Measurements from ENCODE around the gene NFYA. TPM values are rescaled to one million over a fixed set of nuclear protein-coding genes. Genes with fewer than 3 reads are reported as not detected.
A peak's percentile ranks its signal among the peaks of the same experiment; 100 is the strongest.

Gene NFYA
- total and polyA plus RNA-seq, 9 of the 15 experiments (the other 6 are each of a cell fraction or from before 2014, with no cell fraction given): 7.3 to 37.1 (median 21.8) TPM

DNA sequence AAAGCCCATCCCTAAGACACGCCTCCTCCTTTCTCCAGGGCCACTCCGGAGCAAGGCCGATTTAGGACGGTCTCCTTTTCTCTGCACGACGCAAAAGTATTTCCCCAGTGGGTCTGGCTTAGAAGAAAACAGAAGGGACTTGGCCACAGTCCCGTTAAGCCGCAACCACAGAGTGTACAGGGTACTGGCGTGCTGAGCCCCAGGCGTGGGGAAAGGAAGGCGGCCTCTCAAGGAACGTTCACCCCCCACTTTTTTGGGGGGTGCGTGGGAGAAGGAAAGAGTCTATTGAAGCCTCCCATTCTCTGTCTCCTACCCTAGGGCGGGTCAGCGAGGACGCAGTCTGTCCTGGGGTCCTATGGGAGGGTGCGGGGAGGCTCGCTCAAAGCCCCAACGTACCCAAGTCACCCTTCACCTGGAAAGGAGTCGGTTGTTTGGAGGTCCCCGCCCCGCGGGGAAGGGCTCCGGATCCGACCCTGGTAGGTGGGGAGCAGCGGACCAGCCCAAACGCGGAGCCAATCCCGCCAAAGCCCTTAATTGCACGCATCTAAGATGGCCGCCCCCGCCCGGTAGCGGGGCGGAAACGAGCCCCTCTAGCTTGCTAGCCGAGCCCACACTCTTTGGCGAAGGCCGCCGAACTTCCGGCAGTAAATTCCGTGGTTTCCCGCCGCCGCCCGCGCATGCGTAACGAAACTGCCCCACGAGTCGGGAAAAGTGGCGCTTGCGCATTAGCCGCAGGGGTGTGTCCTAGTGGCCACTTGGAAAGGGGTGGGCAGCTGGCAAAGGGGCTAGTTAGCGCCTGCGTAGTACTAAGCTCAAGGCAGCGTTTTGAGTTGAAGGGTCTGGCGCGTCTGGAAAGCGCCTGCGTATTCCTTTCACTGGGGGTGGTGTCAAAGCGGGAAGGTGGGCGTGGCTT is 595 bp upstream of the NFYA start, which contains the start of gene OARD1 (continued):
- TF ChIP-seq, protein P1, sequence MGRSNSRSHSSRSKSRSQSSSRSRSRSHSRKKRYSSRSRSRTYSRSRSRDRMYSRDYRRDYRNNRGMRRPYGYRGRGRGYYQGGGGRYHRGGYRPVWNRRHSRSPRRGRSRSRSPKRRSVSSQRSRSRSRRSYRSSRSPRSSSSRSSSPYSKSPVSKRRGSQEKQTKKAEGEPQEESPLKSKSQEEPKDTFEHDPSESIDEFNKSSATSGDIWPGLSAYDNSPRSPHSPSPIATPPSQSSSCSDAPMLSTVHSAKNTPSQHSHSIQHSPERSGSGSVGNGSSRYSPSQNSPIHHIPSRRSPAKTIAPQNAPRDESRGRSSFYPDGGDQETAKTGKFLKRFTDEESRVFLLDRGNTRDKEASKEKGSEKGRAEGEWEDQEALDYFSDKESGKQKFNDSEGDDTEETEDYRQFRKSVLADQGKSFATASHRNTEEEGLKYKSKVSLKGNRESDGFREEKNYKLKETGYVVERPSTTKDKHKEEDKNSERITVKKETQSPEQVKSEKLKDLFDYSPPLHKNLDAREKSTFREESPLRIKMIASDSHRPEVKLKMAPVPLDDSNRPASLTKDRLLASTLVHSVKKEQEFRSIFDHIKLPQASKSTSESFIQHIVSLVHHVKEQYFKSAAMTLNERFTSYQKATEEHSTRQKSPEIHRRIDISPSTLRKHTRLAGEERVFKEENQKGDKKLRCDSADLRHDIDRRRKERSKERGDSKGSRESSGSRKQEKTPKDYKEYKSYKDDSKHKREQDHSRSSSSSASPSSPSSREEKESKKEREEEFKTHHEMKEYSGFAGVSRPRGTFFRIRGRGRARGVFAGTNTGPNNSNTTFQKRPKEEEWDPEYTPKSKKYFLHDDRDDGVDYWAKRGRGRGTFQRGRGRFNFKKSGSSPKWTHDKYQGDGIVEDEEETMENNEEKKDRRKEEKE (IDR thresholded peaks at IDR 0.05; ENCODE audit: borderline replicate concordance in 1 of 2, control insufficient read depth in 1 of 2, low read depth in 2 of 2, low read length in 1 of 2): no peak
- TF ChIP-seq GTF2F1 (IDR thresholded peaks at IDR 0.05; ENCODE audit: low read depth, low read length) (peak; percentile 16; the same call in 1 of the 2 replicates), MTA2 (IDR thresholded peaks at IDR 0.05; ENCODE audit: low read depth) (no peak; the same call in 1 of the 2 replicates), ELF1 (tag; IDR thresholded peaks at IDR 0.05) (peak; percentile 99), NFXL1 (CRISPR knock-in tag; IDR thresholded peaks at IDR 0.05) (no peak), HMG20B (CRISPR knock-in tag; IDR thresholded peaks at IDR 0.05) (no peak), ETV1 (tag; conservative IDR thresholded peaks at IDR 0.05; ENCODE audit: low read depth) (peak; percentile 92), MBD2 (IDR thresholded peaks at IDR 0.05; ENCODE audit: borderline replicate concordance, low read depth) (peak; percentile 84), RBM22 (IDR thresholded peaks at IDR 0.05; ENCODE audit: low read depth, low read length, poor library complexity, severe bottlenecking) (no peak), SIRT6 (IDR thresholded peaks at IDR 0.05; ENCODE audit: low read depth, low read length) (no peak), MTA1 (IDR thresholded peaks at IDR 0.05; ENCODE audit: borderline replicate concordance) (0 out of 2 replicates have a peak, but pooled peaks have one; percentile 53)
- TF ChIP-seq, protein P2, sequence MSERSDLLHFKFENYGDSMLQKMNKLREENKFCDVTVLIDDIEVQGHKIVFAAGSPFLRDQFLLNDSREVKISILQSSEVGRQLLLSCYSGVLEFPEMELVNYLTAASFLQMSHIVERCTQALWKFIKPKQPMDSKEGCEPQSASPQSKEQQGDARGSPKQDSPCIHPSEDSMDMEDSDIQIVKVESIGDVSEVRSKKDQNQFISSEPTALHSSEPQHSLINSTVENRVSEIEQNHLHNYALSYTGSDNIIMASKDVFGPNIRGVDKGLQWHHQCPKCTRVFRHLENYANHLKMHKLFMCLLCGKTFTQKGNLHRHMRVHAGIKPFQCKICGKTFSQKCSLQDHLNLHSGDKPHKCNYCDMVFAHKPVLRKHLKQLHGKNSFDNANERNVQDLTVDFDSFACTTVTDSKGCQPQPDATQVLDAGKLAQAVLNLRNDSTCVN (CRISPR knock-in tag; IDR thresholded peaks at IDR 0.05): no peak
- TF ChIP-seq, protein P3, sequence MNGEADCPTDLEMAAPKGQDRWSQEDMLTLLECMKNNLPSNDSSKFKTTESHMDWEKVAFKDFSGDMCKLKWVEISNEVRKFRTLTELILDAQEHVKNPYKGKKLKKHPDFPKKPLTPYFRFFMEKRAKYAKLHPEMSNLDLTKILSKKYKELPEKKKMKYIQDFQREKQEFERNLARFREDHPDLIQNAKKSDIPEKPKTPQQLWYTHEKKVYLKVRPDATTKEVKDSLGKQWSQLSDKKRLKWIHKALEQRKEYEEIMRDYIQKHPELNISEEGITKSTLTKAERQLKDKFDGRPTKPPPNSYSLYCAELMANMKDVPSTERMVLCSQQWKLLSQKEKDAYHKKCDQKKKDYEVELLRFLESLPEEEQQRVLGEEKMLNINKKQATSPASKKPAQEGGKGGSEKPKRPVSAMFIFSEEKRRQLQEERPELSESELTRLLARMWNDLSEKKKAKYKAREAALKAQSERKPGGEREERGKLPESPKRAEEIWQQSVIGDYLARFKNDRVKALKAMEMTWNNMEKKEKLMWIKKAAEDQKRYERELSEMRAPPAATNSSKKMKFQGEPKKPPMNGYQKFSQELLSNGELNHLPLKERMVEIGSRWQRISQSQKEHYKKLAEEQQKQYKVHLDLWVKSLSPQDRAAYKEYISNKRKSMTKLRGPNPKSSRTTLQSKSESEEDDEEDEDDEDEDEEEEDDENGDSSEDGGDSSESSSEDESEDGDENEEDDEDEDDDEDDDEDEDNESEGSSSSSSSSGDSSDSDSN (IDR thresholded peaks at IDR 0.05; ENCODE audit: borderline replicate concordance in 1 of 2, low read depth in 2 of 2, low read length in 2 of 2): peak in 1 of 2 experiments; percentile 59; a peak in 2 of 4 replicates
- TF ChIP-seq, protein P4, sequence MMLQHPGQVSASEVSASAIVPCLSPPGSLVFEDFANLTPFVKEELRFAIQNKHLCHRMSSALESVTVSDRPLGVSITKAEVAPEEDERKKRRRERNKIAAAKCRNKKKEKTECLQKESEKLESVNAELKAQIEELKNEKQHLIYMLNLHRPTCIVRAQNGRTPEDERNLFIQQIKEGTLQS (IDR thresholded peaks at IDR 0.05): no peak
- TF ChIP-seq, protein P4 (CRISPR knock-in tag; conservative IDR thresholded peaks at IDR 0.05): 0 out of 2 replicates have a peak, but pooled peaks have one; percentile 66
- TF ChIP-seq, protein P5, sequence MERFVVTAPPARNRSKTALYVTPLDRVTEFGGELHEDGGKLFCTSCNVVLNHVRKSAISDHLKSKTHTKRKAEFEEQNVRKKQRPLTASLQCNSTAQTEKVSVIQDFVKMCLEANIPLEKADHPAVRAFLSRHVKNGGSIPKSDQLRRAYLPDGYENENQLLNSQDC (CRISPR knock-in tag; IDR thresholded peaks at IDR 0.05): peak; percentile 81
- TF ChIP-seq, protein P6, sequence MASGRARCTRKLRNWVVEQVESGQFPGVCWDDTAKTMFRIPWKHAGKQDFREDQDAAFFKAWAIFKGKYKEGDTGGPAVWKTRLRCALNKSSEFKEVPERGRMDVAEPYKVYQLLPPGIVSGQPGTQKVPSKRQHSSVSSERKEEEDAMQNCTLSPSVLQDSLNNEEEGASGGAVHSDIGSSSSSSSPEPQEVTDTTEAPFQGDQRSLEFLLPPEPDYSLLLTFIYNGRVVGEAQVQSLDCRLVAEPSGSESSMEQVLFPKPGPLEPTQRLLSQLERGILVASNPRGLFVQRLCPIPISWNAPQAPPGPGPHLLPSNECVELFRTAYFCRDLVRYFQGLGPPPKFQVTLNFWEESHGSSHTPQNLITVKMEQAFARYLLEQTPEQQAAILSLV (tag; IDR thresholded peaks at IDR 0.05): no peak

Data from K562 (cell line).